SJCRH30 (cell line): ENCODE measurements around the gene ERP44. TPM values are rescaled to one million over a fixed set of nuclear protein-coding genes. Genes with fewer than 3 reads are reported as not detected.
"Not testable (repeated sequence)": the region's sequence is repeated elsewhere in the genome, so short reads cannot be mapped to it uniquely, and the experiment has no call there.

ENCODE experiments used
- DNase-seq, 2 experiments: peaks; one replicate each; pipeline ENCODE4 v3.0.0-alpha.2; 2015 to 2020
- H3K27ac ChIP-seq: fragments of 250-450 bp; sonication (Bioruptor Pico); 2 replicates; pipeline ENCODE4 v1.5.1; 2020; ENCODE audit warnings: mild to moderate bottlenecking, moderate library complexity
- H3K27me3 ChIP-seq: fragments of 250-450 bp; sonication (Bioruptor Pico); 2 replicates; pipeline ENCODE4 v1.5.1; 2020; ENCODE audit warnings: mild to moderate bottlenecking, moderate library complexity
- H3K36me3 ChIP-seq: fragments of 250-450 bp; sonication (Bioruptor Pico); 2 replicates; pipeline ENCODE4 v1.5.1; 2020; ENCODE audit warnings: mild to moderate bottlenecking, moderate library complexity
- H3K4me1 ChIP-seq: fragments of 250-450 bp; sonication (Bioruptor Pico); 2 replicates; pipeline ENCODE4 v1.5.1; 2020; ENCODE audit warnings: mild to moderate bottlenecking, moderate library complexity
- H3K4me3 ChIP-seq: fragments of 250-450 bp; sonication (Bioruptor Pico); 2 replicates; pipeline ENCODE4 v1.5.1; 2020; ENCODE audit warnings: mild to moderate bottlenecking, moderate library complexity
- H3K9me3 ChIP-seq: fragments of 250-450 bp; sonication (Bioruptor Pico); replicated peaks from 2 replicates; pipeline ENCODE4 v1.5.1; 2020; ENCODE audit warnings: mild to moderate bottlenecking, moderate library complexity
- total RNA-seq: library from RNA; depleted of rRNA; stranded (reverse); fragments of >200 nt; shearing (Covaris generic); gene quantifications from 2 replicates; pipeline ENCODE4 v1.2.3, GENCODE V29; 2014; rRNA removed

ERP44 gene
- 30.3 and 31.1 TPM in 2 replicates for total RNA-seq

DNA sequence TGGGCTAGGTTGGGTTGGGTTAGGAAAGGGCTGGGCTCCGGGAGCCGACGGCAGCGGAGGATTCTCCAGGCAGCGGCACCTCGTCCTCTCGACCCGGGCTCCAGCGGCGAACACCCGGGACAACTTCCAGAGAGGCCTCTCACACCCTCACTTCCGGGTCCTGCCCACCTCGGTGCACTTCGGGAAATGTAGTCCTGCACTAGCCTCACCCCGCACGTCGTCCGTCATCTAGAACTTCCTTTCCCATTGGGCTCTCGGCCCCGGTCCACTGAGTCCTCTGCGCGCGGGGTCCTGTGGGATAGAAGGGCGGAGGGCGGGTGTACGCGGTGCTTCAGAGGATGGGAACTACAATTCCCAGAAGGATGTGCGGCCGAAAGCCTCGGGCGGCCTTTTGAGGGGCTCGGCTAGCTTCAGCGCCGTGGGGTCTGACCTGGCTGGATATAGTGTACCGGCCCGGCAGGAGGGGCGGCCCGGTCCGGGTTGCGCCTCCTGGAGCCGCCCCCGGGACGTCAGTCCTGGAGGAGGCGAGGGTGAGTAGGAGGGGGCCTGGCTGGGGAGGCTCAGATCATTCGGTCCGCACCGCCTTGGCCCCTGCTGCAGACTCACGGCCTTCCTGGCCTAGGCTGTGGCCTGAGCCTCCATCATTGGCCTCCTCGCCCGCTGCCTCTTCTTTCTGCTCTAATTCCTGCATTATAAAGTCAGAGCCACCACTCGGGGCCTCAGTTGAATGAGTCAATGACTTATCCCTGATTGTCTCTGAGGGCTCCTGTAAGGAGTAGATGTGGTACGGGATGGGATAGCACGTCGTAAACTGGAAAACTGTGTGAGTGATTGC lies at the start of gene ERP44, which contains the start of gene INVS:
Gene ERP44, minus strand, starts transcription at position 114 of the 835 bp plus-strand sequence. CDS start 160 bp downstream, outside the sequence.
Gene INVS, plus strand, starts transcription at position 357 of the 835 bp plus-strand sequence. CDS start 5,279 bp downstream, outside the sequence.
- Histone ChIP-seq H3K27me3 (no peaks in the 10 kb centered on the region), H3K36me3 (no peaks in the 10 kb centered on the region), H3K4me3 (peak within 1 kb of the TSS; percentile 74), H3K9me3 (no peaks in the 10 kb centered on the region), H3K4me1 (0 out of 2 replicates have a peak, but pooled peaks cover 2% of the 10 kb centered on the region), H3K27ac (peak within 1 kb of the TSS; percentile 76)
- DNase-seq, result peak; percentile 100

GRCh38 chr9:100145976-100146375 lies 47.2 kb upstream of the ERP44 start:
- H3K4me1 ChIP-seq, H3K27me3 ChIP-seq, DNase-seq, H3K27ac ChIP-seq, H3K9me3 ChIP-seq, H3K4me3 ChIP-seq, H3K36me3 ChIP-seq: not testable (repeated sequence)

GRCh38 chr9:100145167-100145934 lies 46.6 kb upstream of the ERP44 start:
- H3K27me3 ChIP-seq, H3K4me3 ChIP-seq, DNase-seq, H3K9me3 ChIP-seq, H3K36me3 ChIP-seq, H3K27ac ChIP-seq, H3K4me1 ChIP-seq: not testable (repeated sequence)

DNA sequence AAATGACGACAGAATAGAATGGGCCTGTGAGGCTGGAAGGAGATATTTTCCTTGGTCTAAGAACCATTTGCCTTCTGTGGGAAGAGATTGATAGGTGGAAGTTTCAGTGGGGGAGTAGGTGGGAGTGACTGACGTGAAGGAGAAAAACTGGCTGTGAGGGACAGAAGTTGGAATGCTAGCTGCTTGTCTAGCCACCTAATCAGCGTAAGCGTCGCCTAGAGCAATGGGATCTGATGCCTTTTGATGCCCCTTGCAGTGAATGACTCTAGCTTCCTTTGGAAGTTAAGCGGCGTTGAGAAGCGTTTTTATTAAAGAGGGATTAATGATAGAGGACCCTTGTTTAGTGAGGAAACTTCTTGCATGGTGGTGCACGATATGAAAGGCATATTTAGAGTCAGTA lies 43.1 kb upstream of the ERP44 start:
- not testable (repeated sequence) for DNase-seq, H3K27me3 ChIP-seq, H3K27ac ChIP-seq, H3K4me1 ChIP-seq, H3K36me3 ChIP-seq, H3K4me3 ChIP-seq, H3K9me3 ChIP-seq

- not testable (repeated sequence) for H3K4me1 ChIP-seq, H3K27ac ChIP-seq, H3K36me3 ChIP-seq, H3K4me3 ChIP-seq, DNase-seq, H3K27me3 ChIP-seq, H3K9me3 ChIP-seq
Observed at GRCh38 chr9:100140303-100140702, 41.5 kb upstream of the ERP44 start.

GRCh38 chr9:100136799-100137198 lies 38.0 kb upstream of the ERP44 start:
- DNase-seq, result not testable (repeated sequence)

GRCh38 chr9:100134731-100135130 lies 35.9 kb upstream of the ERP44 start:
- Histone ChIP-seq H3K4me3 (no peak overlapping the region), H3K9me3 (no peaks in the 10 kb centered on the region), H3K36me3 (peaks cover 13% of the 10 kb centered on the region), H3K27me3 (no peaks in the 10 kb centered on the region), H3K27ac (no peak overlapping the region), H3K4me1 (0 out of 2 replicates have a peak, but pooled peaks cover 3% of the 10 kb centered on the region)
- DNase-seq, result no peak

More at GRCh38 chr9:100136799-100137198, 38.0 kb upstream of the ERP44 start:
- H3K4me1 ChIP-seq, H3K27ac ChIP-seq, H3K9me3 ChIP-seq, H3K4me3 ChIP-seq, H3K36me3 ChIP-seq, H3K27me3 ChIP-seq: not testable (repeated sequence)

GRCh38 chr9:100131875-100132430 lies 33.2 kb upstream of the ERP44 start:
- no peak overlapping the region for H3K4me3 ChIP-seq
- no peak for DNase-seq
- 0 out of 2 replicates have a peak, but pooled peaks cover 3% of the 10 kb centered on the region for H3K4me1 ChIP-seq
- no peaks in the 10 kb centered on the region for H3K27me3 ChIP-seq
- H3K9me3 ChIP-seq, result no peaks in the 10 kb centered on the region
- H3K36me3 ChIP-seq, result peaks cover 32% of the 10 kb centered on the region
- H3K27ac ChIP-seq, result no peak overlapping the region

GRCh38 chr9:100131216-100131615 lies 32.4 kb upstream of the ERP44 start:
- peaks cover 39% of the 10 kb centered on the region for H3K36me3 ChIP-seq
- H3K4me1 ChIP-seq, result 0 out of 2 replicates have a peak, but pooled peaks cover 3% of the 10 kb centered on the region
- H3K27ac ChIP-seq, result no peak overlapping the region
- no peaks in the 10 kb centered on the region for H3K9me3 ChIP-seq
- DNase-seq, result no peak
- no peak overlapping the region for H3K4me3 ChIP-seq
- H3K27me3 ChIP-seq, result no peaks in the 10 kb centered on the region

DNA sequence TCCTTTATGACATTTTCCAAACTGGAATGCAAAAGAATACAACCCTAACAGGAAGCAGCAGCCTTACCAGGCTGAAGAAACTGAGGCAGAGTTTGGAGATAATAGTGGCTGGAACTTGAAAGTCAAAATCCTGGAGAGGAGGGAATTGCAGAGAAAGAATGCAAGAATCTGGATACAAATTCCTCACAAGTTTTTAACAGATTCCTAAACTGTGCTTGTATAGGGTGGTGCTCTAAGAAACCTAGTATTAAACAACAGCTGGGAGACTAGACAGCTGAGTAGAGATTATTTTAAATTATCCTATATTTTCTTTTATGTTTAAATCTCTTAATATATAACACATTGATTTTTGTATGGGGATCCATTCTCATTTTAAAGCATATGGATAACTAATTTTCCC lies 31.0 kb upstream of the ERP44 start:
- H3K4me3 ChIP-seq, result no peak overlapping the region
- 0 out of 2 replicates have a peak, but pooled peaks cover 3% of the 10 kb centered on the region for H3K4me1 ChIP-seq
- no peak overlapping the region for H3K27ac ChIP-seq
- H3K27me3 ChIP-seq, result no peaks in the 10 kb centered on the region
- no peak for DNase-seq
- no peaks in the 10 kb centered on the region for H3K9me3 ChIP-seq
- peaks cover 44% of the 10 kb centered on the region for H3K36me3 ChIP-seq

DNA sequence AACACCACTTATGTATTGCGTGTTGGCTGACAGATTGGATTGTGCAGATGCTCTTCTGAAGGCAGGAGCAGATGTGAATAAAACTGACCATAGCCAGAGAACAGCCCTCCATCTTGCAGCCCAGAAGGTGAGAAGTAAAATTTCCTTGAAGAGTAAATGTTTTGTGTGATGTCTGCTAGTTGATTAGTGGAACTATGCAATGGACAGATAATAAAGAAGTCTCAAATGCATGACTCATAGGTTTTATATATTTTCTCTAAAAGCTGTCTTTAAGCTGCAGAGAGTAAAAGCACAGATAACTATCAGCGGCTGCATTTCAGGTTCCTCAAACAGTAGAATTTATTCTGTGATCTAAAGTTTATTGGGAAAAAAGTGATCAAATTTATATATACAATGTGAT lies 27.6 kb upstream of the ERP44 start:
- peaks cover 48% of the 10 kb centered on the region for H3K36me3 ChIP-seq
- H3K9me3 ChIP-seq, result peaks cover 9% of the 10 kb centered on the region
- H3K4me3 ChIP-seq, result no peak overlapping the region
- no peaks in the 10 kb centered on the region for H3K27me3 ChIP-seq
- DNase-seq, result no peak
- no peak overlapping the region for H3K27ac ChIP-seq
- H3K4me1 ChIP-seq, result peaks cover 5% of the 10 kb centered on the region; the same call in 1 of the 2 replicates

GRCh38 chr9:100125910-100126309 lies 27.1 kb upstream of the ERP44 start:
- Histone ChIP-seq H3K36me3 (peaks cover 49% of the 10 kb centered on the region), H3K4me3 (no peak overlapping the region), H3K27me3 (no peaks in the 10 kb centered on the region), H3K27ac (no peak overlapping the region), H3K9me3 (peaks cover 9% of the 10 kb centered on the region), H3K4me1 (peaks cover 10% of the 10 kb centered on the region; the same call in 1 of the 2 replicates)
- no peak for DNase-seq

GRCh38 chr9:100125236-100125635 lies 26.4 kb upstream of the ERP44 start:
- peaks cover 55% of the 10 kb centered on the region for H3K36me3 ChIP-seq
- H3K9me3 ChIP-seq, result peaks cover 14% of the 10 kb centered on the region
- no peak for DNase-seq

DNA sequence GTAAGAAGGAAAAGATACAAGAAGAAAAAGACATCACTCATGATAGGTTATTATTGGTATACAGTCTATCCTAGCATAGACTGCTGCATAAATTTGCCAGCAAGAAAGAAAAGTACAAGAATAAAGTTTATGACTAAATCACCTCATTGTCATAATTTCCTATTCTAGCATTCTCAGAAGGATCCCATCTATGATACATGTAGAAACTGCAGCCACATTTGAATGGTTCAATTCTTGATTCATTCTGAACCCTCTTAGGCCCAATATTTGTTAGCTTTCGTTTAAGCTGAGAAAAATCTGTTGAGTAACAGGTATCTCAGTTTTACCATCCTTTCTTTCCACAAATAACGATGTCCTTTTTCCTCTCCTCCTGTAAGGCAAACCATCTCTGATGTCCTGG lies 21.5 kb upstream of the ERP44 start:
- Histone ChIP-seq H3K4me1 (peaks cover 19% of the 10 kb centered on the region), H3K4me3 (no peak overlapping the region), H3K27me3 (no peaks in the 10 kb centered on the region), H3K36me3 (peaks cover 45% of the 10 kb centered on the region), H3K27ac (peak overlapping the region; percentile 83), H3K9me3 (peaks cover 16% of the 10 kb centered on the region)
- DNase-seq, result no peak

More at GRCh38 chr9:100125236-100125635, 26.4 kb upstream of the ERP44 start:
- H3K4me3 ChIP-seq, result no peak overlapping the region
- H3K27ac ChIP-seq, result no peak overlapping the region
- H3K27me3 ChIP-seq, result no peaks in the 10 kb centered on the region
- peaks cover 12% of the 10 kb centered on the region for H3K4me1 ChIP-seq
